Smooth muscle cell (in vitro differentiated cells): ENCODE results near the gene RANBP17. TPM values are rescaled to one million over a fixed set of nuclear protein-coding genes. Genes with fewer than 3 reads are reported as not detected.

Source experiments
- DNase-seq: peaks from one replicate; lab custom pipeline; 2025; ENCODE audit not compliant: unreplicated experiment; lab: John Stamatoyannopoulos, UW
- H2AFZ ChIP-seq: fragments of 200-600 bp; sonication (generic); 2 replicates; pipeline ENCODE4 v1.6.0; 2016; ENCODE audit warnings: antibody characterized with exemption, low read depth, mild to moderate bottlenecking
- H3F3A ChIP-seq: fragments of 200-600 bp; sonication (generic); 2 replicates; pipeline ENCODE4 v1.6.0; 2017; ENCODE audit warnings: antibody characterized with exemption, low read depth
- H3K27ac ChIP-seq: fragments of 200-600 bp; sonication (generic); 2 replicates; pipeline ENCODE4 v1.5.1; 2016; ENCODE audit warnings: low read depth, mild to moderate bottlenecking
- H3K27me3 ChIP-seq: fragments of 200-600 bp; sonication (generic); 2 replicates; pipeline ENCODE4 v1.6.1; 2016; ENCODE audit warnings: low read depth, mild to moderate bottlenecking
- H3K36me3 ChIP-seq: fragments of 200-600 bp; sonication (generic); 2 replicates; pipeline ENCODE4 v1.5.1; 2016; ENCODE audit warnings: low read depth
- H3K4me1 ChIP-seq: fragments of 200-600 bp; sonication (generic); 2 replicates; pipeline ENCODE4 v1.5.1; 2016; ENCODE audit warnings: low read depth
- H3K4me2 ChIP-seq: fragments of 200-600 bp; sonication (generic); 2 replicates; pipeline ENCODE4 v1.6.0; 2016; ENCODE audit warnings: mild to moderate bottlenecking
- H3K4me3 ChIP-seq: fragments of 200-600 bp; sonication (generic); 2 replicates; pipeline ENCODE4 v1.5.1; 2016; ENCODE audit warnings: mild to moderate bottlenecking
- H3K79me2 ChIP-seq: fragments of 200-600 bp; sonication (generic); 2 replicates; pipeline ENCODE4 v1.6.0; 2016; ENCODE audit warnings: low read depth, mild to moderate bottlenecking
- H3K9ac ChIP-seq: fragments of 200-600 bp; sonication (generic); 2 replicates; pipeline ENCODE4 v1.6.0; 2016; ENCODE audit warnings: low read depth
- H3K9me3 ChIP-seq: fragments of 200-600 bp; sonication (generic); replicated peaks from 2 replicates; pipeline ENCODE4 v1.5.1; 2016; ENCODE audit warnings: low read depth
- H4K20me1 ChIP-seq: fragments of 200-600 bp; sonication (generic); 2 replicates; pipeline ENCODE4 v1.6.0; 2016; ENCODE audit warnings: low read depth
- CTCF ChIP-seq: fragments of 200-600 bp; sonication (generic); IDR thresholded peaks from 2 replicates; pipeline ENCODE4 v1.5.1; 2017; ENCODE audit warnings: borderline replicate concordance, mild to moderate bottlenecking, antibody characterized with exemption; ENCODE audit not compliant: insufficient read depth, poor library complexity, severe bottlenecking
- WGBS: methylation state at CpG from one replicate; pipeline ENCODE4 v1.1.7; 2016; ENCODE audit warnings: low lambda C conversion rate; 5-methylcytosine and 5-hydroxymethylcytosine counted together
- polyA plus RNA-seq: library from polyadenylated mRNA; unstranded; fragments of >200 nt; fragmentation: Nextera tagmentation; extraction: Ambion mirVana; gene quantifications from 2 replicates; pipeline ENCODE4 v1.2.1, GENCODE V29; 2016
- total RNA-seq: library from RNA; depleted of rRNA; stranded (reverse); fragments of >200 nt; gene quantifications from 2 replicates; pipeline ENCODE4 v1.2.3, GENCODE V29; 2014

RANBP17 gene
- total and polyA plus RNA-seq, 2 experiments from 2014 or later = 13.0 to 42.6 TPM

GRCh38 chr5:170986598-170986997, 124.8 kb downstream of the RANBP17 start:
- Histone ChIP-seq H3K79me2 (no peaks in the 10 kb centered on the region), H3K9ac (no peak overlapping the region), H3K9me3 (no peaks in the 10 kb centered on the region), H3K4me2 (no peak overlapping the region), H3K4me3 (no peak overlapping the region), H2AFZ (no peak overlapping the region), H3K36me3 (no peaks in the 10 kb centered on the region), H3F3A (no peaks in the 10 kb centered on the region), H3K27me3 (no peaks in the 10 kb centered on the region), H4K20me1 (no peaks in the 10 kb centered on the region), H3K27ac (no peak overlapping the region), H3K4me1 (no peaks in the 10 kb centered on the region)
- no peak for DNase-seq
- 0% methylated on average over 1 of the region's 1 CpG for WGBS
- no peak for TF ChIP-seq CTCF

DNA sequence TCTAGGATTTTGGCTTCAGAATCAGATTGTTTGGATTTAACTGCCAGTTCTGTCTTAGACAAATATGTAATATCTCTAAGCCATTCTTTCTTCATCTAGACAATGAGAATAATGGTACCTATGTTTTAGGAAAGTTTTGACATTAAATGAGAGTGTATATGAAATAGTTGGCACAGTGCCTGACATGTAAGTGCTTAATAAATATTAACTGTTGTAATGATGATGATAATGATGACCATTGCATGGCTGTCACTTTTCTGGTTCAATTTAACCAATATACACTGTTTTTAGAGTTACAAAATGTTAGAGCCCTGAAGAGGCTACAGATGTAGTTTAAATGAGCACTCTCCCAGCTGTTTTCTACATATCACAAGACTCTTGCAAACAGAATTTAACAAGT, 131.7 kb downstream of the RANBP17 start:
- no peak overlapping the region for H3K4me2 ChIP-seq
- DNase-seq = no peak
- TF ChIP-seq CTCF = no peak
- no peaks in the 10 kb centered on the region for H3F3A ChIP-seq
- no peak overlapping the region for H3K4me3 ChIP-seq
- H4K20me1 ChIP-seq = no peaks in the 10 kb centered on the region
- no peaks in the 10 kb centered on the region for H3K27me3 ChIP-seq
- no peaks in the 10 kb centered on the region for H3K4me1 ChIP-seq
- H2AFZ ChIP-seq = no peak overlapping the region
- H3K9ac ChIP-seq = no peak overlapping the region
- no peak overlapping the region for H3K27ac ChIP-seq
- H3K79me2 ChIP-seq = no peaks in the 10 kb centered on the region
- H3K36me3 ChIP-seq = no peaks in the 10 kb centered on the region
- no peaks in the 10 kb centered on the region for H3K9me3 ChIP-seq

DNA sequence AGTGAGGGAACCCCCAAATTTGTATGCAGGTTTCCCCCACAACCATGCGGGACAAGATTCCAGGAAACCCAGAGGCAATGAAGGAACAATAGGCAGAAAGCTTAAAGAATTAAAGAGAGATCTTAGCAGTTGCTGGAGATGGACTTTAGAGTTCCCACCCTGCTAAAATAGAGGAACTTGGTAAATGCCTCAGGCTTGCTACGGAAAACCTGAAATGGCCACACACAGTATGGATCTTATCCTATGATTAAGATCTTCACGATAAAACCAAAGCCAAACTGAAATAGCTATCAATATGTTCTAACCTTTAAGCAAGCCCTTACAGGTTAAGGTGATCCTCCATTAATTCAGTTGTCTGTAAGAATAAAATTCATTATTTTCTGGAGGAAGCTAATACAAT, 148.3 kb downstream of the RANBP17 start:
- H3K36me3 ChIP-seq = peaks cover 4% of the 10 kb centered on the region
- no peak overlapping the region for H2AFZ ChIP-seq
- H3K27ac ChIP-seq = no peak overlapping the region
- no peak overlapping the region for H3K4me2 ChIP-seq
- TF ChIP-seq CTCF = no peak
- H3K4me1 ChIP-seq = no peaks in the 10 kb centered on the region
- H3F3A ChIP-seq = no peaks in the 10 kb centered on the region
- WGBS = 97% methylated on average over 3 of the region's 3 CpGs
- no peaks in the 10 kb centered on the region for H3K9me3 ChIP-seq
- no peaks in the 10 kb centered on the region for H4K20me1 ChIP-seq
- no peak overlapping the region for H3K4me3 ChIP-seq
- no peak for DNase-seq
- H3K79me2 ChIP-seq = no peaks in the 10 kb centered on the region
- no peaks in the 10 kb centered on the region for H3K27me3 ChIP-seq
- no peak overlapping the region for H3K9ac ChIP-seq

GRCh38 chr5:171010816-171011215, 149.0 kb downstream of the RANBP17 start:
- no peak overlapping the region for H2AFZ ChIP-seq
- no peaks in the 10 kb centered on the region for H3K27me3 ChIP-seq
- peaks cover 4% of the 10 kb centered on the region for H3K36me3 ChIP-seq
- H3K9me3 ChIP-seq = no peaks in the 10 kb centered on the region
- H3K4me1 ChIP-seq = no peaks in the 10 kb centered on the region
- H3K4me2 ChIP-seq = no peak overlapping the region
- no peaks in the 10 kb centered on the region for H4K20me1 ChIP-seq
- H3K79me2 ChIP-seq = no peaks in the 10 kb centered on the region
- DNase-seq = no peak
- H3K9ac ChIP-seq = no peak overlapping the region
- 96% methylated on average over 2 of the region's 2 CpGs for WGBS
- TF ChIP-seq CTCF = no peak
- H3K27ac ChIP-seq = no peak overlapping the region
- H3F3A ChIP-seq = no peaks in the 10 kb centered on the region
- no peak overlapping the region for H3K4me3 ChIP-seq
